ES-I3 (cell line): ENCODE data around the gene STPG3.
"Not testable (repeated sequence)": the region's sequence is repeated elsewhere in the genome, so short reads cannot be mapped to it uniquely, and the experiment has no call there.

Experiments used
- H3K36me3 ChIP-seq: 2 replicates; pipeline ENCODE4 v1.6.1; 2013; ENCODE audit warnings: mild to moderate bottlenecking, low read length, control low read depth, moderate library complexity; ENCODE audit not compliant: insufficient read depth
- H3K4me1 ChIP-seq: 2 replicates; pipeline ENCODE4 v1.6.1; 2013; ENCODE audit warnings: mild to moderate bottlenecking, control low read depth, low read length; ENCODE audit not compliant: insufficient read depth
- H3K9ac ChIP-seq: 2 replicates; pipeline ENCODE4 v1.6.1; 2013; ENCODE audit warnings: low read depth, mild to moderate bottlenecking, low read length, moderate library complexity
- H3K9me3 ChIP-seq: 2 replicates; pipeline ENCODE4 v1.6.1; 2013; ENCODE audit warnings: mild to moderate bottlenecking, low read length, moderate library complexity; ENCODE audit not compliant: control insufficient read depth, insufficient read depth

The STPG3 gene

GRCh38 chr9:137255448-137256114, 4.5 kb downstream of the STPG3 start:
- H3K9me3 ChIP-seq: no peaks in the 10 kb centered on the region
- peaks cover 6% of the 10 kb centered on the region; the same call in 1 of the 2 replicates for H3K4me1 ChIP-seq
- H3K36me3 ChIP-seq: peaks cover 12% of the 10 kb centered on the region
- H3K9ac ChIP-seq: peak overlapping the region; percentile 55

GRCh38 chr9:137256362-137256761, 5.3 kb downstream of the STPG3 start:
- no peaks in the 10 kb centered on the region for H3K9me3 ChIP-seq
- H3K4me1 ChIP-seq: no peaks in the 10 kb centered on the region; the same call in 1 of the 2 replicates
- peaks cover 12% of the 10 kb centered on the region for H3K36me3 ChIP-seq
- H3K9ac ChIP-seq: peak overlapping the region; percentile 55; the same call in 1 of the 2 replicates

- Histone ChIP-seq H3K4me1 (no peaks in the 10 kb centered on the region; the same call in 1 of the 2 replicates), H3K9ac (no peak overlapping the region), H3K9me3 (no peaks in the 10 kb centered on the region), H3K36me3 (peaks cover 12% of the 10 kb centered on the region)
These were observed 5.8 kb downstream of the STPG3 start for GRCh38 chr9:137256856-137257255.

- peaks cover 18% of the 10 kb centered on the region for H3K36me3 ChIP-seq
- H3K9me3 ChIP-seq, H3K9ac ChIP-seq, H3K4me1 ChIP-seq: not testable (repeated sequence)
These were observed 11.3 kb downstream of the STPG3 start for GRCh38 chr9:137262173-137262908.

- Histone ChIP-seq H3K36me3 (peaks cover 18% of the 10 kb centered on the region), H3K9me3 (no peaks in the 10 kb centered on the region), H3K4me1 (no peaks in the 10 kb centered on the region), H3K9ac (no peak overlapping the region)
These were observed 11.8 kb downstream of the STPG3 start for GRCh38 chr9:137262909-137263285.

- H3K9me3 ChIP-seq: no peaks in the 10 kb centered on the region
- no peaks in the 10 kb centered on the region for H3K4me1 ChIP-seq
- peaks cover 18% of the 10 kb centered on the region for H3K36me3 ChIP-seq
- H3K9ac ChIP-seq: no peak overlapping the region
These were observed 12.4 kb downstream of the STPG3 start for GRCh38 chr9:137263506-137263905.

GRCh38 chr9:137264067-137264466, 13.0 kb downstream of the STPG3 start:
- H3K36me3 ChIP-seq: peaks cover 14% of the 10 kb centered on the region
- H3K9me3 ChIP-seq: no peaks in the 10 kb centered on the region
- H3K9ac ChIP-seq: no peak overlapping the region
- H3K4me1 ChIP-seq: no peaks in the 10 kb centered on the region

- no peaks in the 10 kb centered on the region for H3K9me3 ChIP-seq
- no peaks in the 10 kb centered on the region for H3K4me1 ChIP-seq
- H3K9ac ChIP-seq: no peak overlapping the region
- H3K36me3 ChIP-seq: peaks cover 14% of the 10 kb centered on the region
These were observed 14.5 kb downstream of the STPG3 start for GRCh38 chr9:137265496-137266161.

GRCh38 chr9:137266162-137266527, 15.1 kb downstream of the STPG3 start:
- no peaks in the 10 kb centered on the region for H3K4me1 ChIP-seq
- no peak overlapping the region for H3K9ac ChIP-seq
- peaks cover 14% of the 10 kb centered on the region for H3K36me3 ChIP-seq
- no peaks in the 10 kb centered on the region for H3K9me3 ChIP-seq

GRCh38 chr9:137266585-137267453, 15.7 kb downstream of the STPG3 start:
- H3K4me1 ChIP-seq: no peaks in the 10 kb centered on the region; the same call in 1 of the 2 replicates
- H3K36me3 ChIP-seq: peaks cover 14% of the 10 kb centered on the region
- H3K9ac ChIP-seq: no peak overlapping the region
- no peaks in the 10 kb centered on the region for H3K9me3 ChIP-seq

- H3K36me3 ChIP-seq: peaks cover 11% of the 10 kb centered on the region
- H3K4me1 ChIP-seq: no peaks in the 10 kb centered on the region; the same call in 1 of the 2 replicates
- no peak overlapping the region for H3K9ac ChIP-seq
- no peaks in the 10 kb centered on the region for H3K9me3 ChIP-seq
These were observed 16.9 kb downstream of the STPG3 start for GRCh38 chr9:137267933-137268355.

GRCh38 chr9:137268538-137269201, 17.6 kb downstream of the STPG3 start:
- Histone ChIP-seq H3K4me1 (no peaks in the 10 kb centered on the region; the same call in 1 of the 2 replicates), H3K9me3 (no peaks in the 10 kb centered on the region), H3K36me3 (peaks cover 11% of the 10 kb centered on the region), H3K9ac (no peak overlapping the region)

- Histone ChIP-seq H3K9me3 (no peaks in the 10 kb centered on the region), H3K4me1 (no peaks in the 10 kb centered on the region; the same call in 1 of the 2 replicates), H3K36me3 (peaks cover 4% of the 10 kb centered on the region; the same call in 1 of the 2 replicates), H3K9ac (no peak overlapping the region)
These were observed 18.2 kb downstream of the STPG3 start for GRCh38 chr9:137269231-137269772.
